Heart right ventricle (tissue), 16 donors: ENCODE data around the gene SSX2IP. TPM values are rescaled to one million over a fixed set of nuclear protein-coding genes. Genes with fewer than 3 reads are reported as not detected.
A peak's percentile ranks its signal among the peaks of the same experiment; 100 is the strongest.

ENCODE experiments used
- ATAC-seq, 8 donors: fragments of 200-7000 bp; cut with Tn5 transposase; one replicate each; pipeline ENCODE4 v1.9.1; 2020; ENCODE audit warnings: mild to moderate bottlenecking in 8 of 8, moderate library complexity in 8 of 8, moderate number of reproducible peaks in 1 of 8
- DNase-seq, 2 donors: peaks; one replicate each; pipeline ENCODE4 v3.0.0-alpha.2; 2020
- H3K27ac ChIP-seq, 10 donors: fragments of 200-600 bp; sonication (generic) in 2 of 10; one replicate each; pipeline versions ENCODE4 v1.5.0 to v1.8.0; 2020 to 2022; ENCODE audit warnings: mild to moderate bottlenecking in 3 of 10
- H3K27me3 ChIP-seq, 7 donors: fragments of 200-600 bp; one replicate each; pipeline ENCODE4 v1.8.0; 2021 to 2022; ENCODE audit warnings: mild to moderate bottlenecking in 2 of 7
- H3K36me3 ChIP-seq, 9 donors: fragments of 200-600 bp; sonication (generic) in 1 of 9; one replicate each; pipeline versions ENCODE4 v1.5.0 to v1.8.0; 2020 to 2022; ENCODE audit warnings: mild to moderate bottlenecking in 2 of 9
- H3K4me1 ChIP-seq, 9 donors: fragments of 200-600 bp; sonication (generic) in 1 of 9; one replicate each; pipeline versions ENCODE4 v1.5.0 to v1.8.0; 2020 to 2022; ENCODE audit warnings: mild to moderate bottlenecking in 4 of 9
- H3K4me3 ChIP-seq, 10 donors: fragments of 200-600 bp; sonication (generic) in 2 of 10; one replicate each; pipeline versions ENCODE4 v1.5.0 to v1.8.0; 2020 to 2022; ENCODE audit warnings: mild to moderate bottlenecking in 7 of 10, moderate library complexity in 2 of 10
- H3K9me3 ChIP-seq, 11 donors: fragments of 200-600 bp in 10 of 11; sonication (generic) in 2 of 11; one replicate each; pipeline versions ENCODE4 v1.5.0 to v1.8.0; 2013 to 2022; ENCODE audit warnings: mild to moderate bottlenecking in 2 of 11, control low read depth in 1 of 11, moderate library complexity in 1 of 11
- CTCF ChIP-seq, 9 donors: fragments of 200-600 bp; sonication (generic) in 2 of 9; IDR thresholded peaks; one replicate each; pipeline versions ENCODE4 v1.5.0 to v1.8.0; 2021 to 2022; ENCODE audit warnings: antibody characterized with exemption in 9 of 9, mild to moderate bottlenecking in 5 of 9, moderate library complexity in 1 of 9
- WGBS, 2 donors: extraction: QIAGEN DNeasy Blood & Tissue Kit; methylation state at CpG; one replicate each; pipeline ENCODE4 v1.1.7; 2013; ENCODE audit warnings: inconsistent platforms in 1 of 2; 5-methylcytosine and 5-hydroxymethylcytosine counted together
- intact Hi-C, 10 donors: fragments of 100-400 bp; cut with DNase I; formaldehyde crosslinking; loops; one replicate each; pipeline versions ENCODE4 v1.11.1 to v1.14.2; 2022
- polyA plus RNA-seq, 2 donors: library from polyadenylated mRNA; stranded (reverse); fragments of 200-250 nt; gene quantifications; one replicate each; pipeline ENCODE4 v1.2.3, GENCODE V29; 2013
- total RNA-seq, 10 donors: library from RNA; stranded (reverse); fragmentation: NEBNext Ultra II Directional in 3 of 10; extraction: Animal tissue kit (Norgen Biotek cat#: 25700) in 3 of 10; gene quantifications; one replicate each; pipeline versions ENCODE4 v1.2.1 to v1.2.4, GENCODE V29; 2021 to 2023
- donor health status: Arrhythmogenic right ventricular cardiomyopathy.
- donor health status: ischemic (EF 13 %, LVEDD 7.1; RV severe dilation, severe dysfunction).
- donor health status: healthy with polysubstance abuse.
- donor health status: DM: no; HTN: yes; CAD: no.
- donor health status: DM: no; HTN: no; CAD: no.
- donor health status: ischemic (EF 25% LVEDD 6.9; RV normal size, moderate dysfunction).
- donor health status: ischemic (EF 25% LVEDD 5.7; RV mildly dilated, moderate dysfunction).
- donor health status: healthy.
- donor health status: DM: yes; HTN: yes; CAD: no.
- donor health status: Ischemic cardiomyopathy.
- donor health status: ischemic (EF 35%, LVEDD 5.7; RV mildly dilated, moderate dysfunction).
- donor health status: nonischemic (EF 11% LVEDD 7.7; RV severe dilation, severe dysfunction).
- donor health status: DM: yes; HTN: yes; CAD: no.
- donor health status: PGD.
- donor health status: ischemic (EF 29% LVEDD 5.4; RV normal size, mild dysfunction).
- donor health status: nonischemic (EF 23%, LVEDD 6.1; RV moderate dilation, normal function).

Gene SSX2IP
- total and polyA plus RNA-seq, 12 donors: 2.9 to 14.9 (median 11.0) TPM

GRCh38 chr1:84711121-84711520 lies 20.9 kb upstream of the SSX2IP start:
- Histone ChIP-seq H3K4me3 (no peak overlapping the region), H3K4me1 (peaks cover 0 to 4% (median 0%) of the 10 kb centered on the region in 9 donors), H3K27me3 (peaks cover 0 to 8% (median 0%) of the 10 kb centered on the region in 7 donors), H3K36me3 (no peaks in the 10 kb centered on the region), H3K9me3 (no peaks in the 10 kb centered on the region), H3K27ac (peak overlapping the region in 1 of 10 donors; percentile 19)
- TF ChIP-seq CTCF (IDR thresholded peaks at IDR 0.05): no peak
- DNase-seq (no peak), ATAC-seq (no peak)
- intact Hi-C loops: no loop called here
- 46 to 47% methylated on average over 1 of the region's 1 CpG for WGBS, 2 donors

- Histone ChIP-seq H3K36me3 (no peaks in the 10 kb centered on the region), H3K9me3 (no peaks in the 10 kb centered on the region), H3K27me3 (peaks cover 0 to 8% (median 0%) of the 10 kb centered on the region in 7 donors), H3K4me1 (no peaks in the 10 kb centered on the region), H3K4me3 (no peak overlapping the region), H3K27ac (no peak overlapping the region)
- DNase-seq (no peak), ATAC-seq (no peak)
- intact Hi-C loops: no loop called here
- WGBS, 2 donors: 48 to 50% methylated on average over 1 of the region's 1 CpG
- TF ChIP-seq CTCF (IDR thresholded peaks at IDR 0.05): no peak
Observed at GRCh38 chr1:84709131-84709530, 18.9 kb upstream of the SSX2IP start.

GRCh38 chr1:84708031-84708430 lies 17.8 kb upstream of the SSX2IP start:
- WGBS, 2 donors: 91 to 93% methylated on average over 4 of the region's 4 CpGs
- no peak for ATAC-seq
- H3K4me3 ChIP-seq: no peak overlapping the region
- intact Hi-C loops: no loop called here
- TF ChIP-seq CTCF (IDR thresholded peaks at IDR 0.05): no peak
- H3K4me1 ChIP-seq: no peaks in the 10 kb centered on the region
- H3K27me3 ChIP-seq: peaks cover 0 to 8% (median 0%) of the 10 kb centered on the region in 7 donors
- H3K9me3 ChIP-seq: no peaks in the 10 kb centered on the region
- H3K27ac ChIP-seq: no peak overlapping the region
- no peaks in the 10 kb centered on the region for H3K36me3 ChIP-seq
- DNase-seq: no peak

- H3K27ac ChIP-seq: no peak overlapping the region
- peaks cover 0 to 8% (median 0%) of the 10 kb centered on the region in 7 donors for H3K27me3 ChIP-seq
- WGBS, 2 donors: 72 to 73% methylated on average over 4 of the region's 4 CpGs
- H3K9me3 ChIP-seq: no peaks in the 10 kb centered on the region
- DNase-seq (no peak), ATAC-seq (no peak)
- intact Hi-C loops: no loop called here
- no peak overlapping the region for H3K4me3 ChIP-seq
- H3K4me1 ChIP-seq: peaks cover 0 to 1% (median 0%) of the 10 kb centered on the region in 9 donors
- no peak for TF ChIP-seq CTCF (IDR thresholded peaks at IDR 0.05)
- no peaks in the 10 kb centered on the region for H3K36me3 ChIP-seq
Observed at GRCh38 chr1:84705513-84705912, 15.3 kb upstream of the SSX2IP start.
